Non-pigmented ciliary epithelial cell (primary cell): ENCODE measurements around the gene CDKAL1.
"Not testable (repeated sequence)": the region's sequence is repeated elsewhere in the genome, so short reads cannot be mapped to it uniquely, and the experiment has no call there.

Experiments used
- DNase-seq: peaks from one replicate; pipeline ENCODE4 v3.0.0-alpha.2; 2010; ENCODE audit warnings: low read depth

Gene CDKAL1

DNA sequence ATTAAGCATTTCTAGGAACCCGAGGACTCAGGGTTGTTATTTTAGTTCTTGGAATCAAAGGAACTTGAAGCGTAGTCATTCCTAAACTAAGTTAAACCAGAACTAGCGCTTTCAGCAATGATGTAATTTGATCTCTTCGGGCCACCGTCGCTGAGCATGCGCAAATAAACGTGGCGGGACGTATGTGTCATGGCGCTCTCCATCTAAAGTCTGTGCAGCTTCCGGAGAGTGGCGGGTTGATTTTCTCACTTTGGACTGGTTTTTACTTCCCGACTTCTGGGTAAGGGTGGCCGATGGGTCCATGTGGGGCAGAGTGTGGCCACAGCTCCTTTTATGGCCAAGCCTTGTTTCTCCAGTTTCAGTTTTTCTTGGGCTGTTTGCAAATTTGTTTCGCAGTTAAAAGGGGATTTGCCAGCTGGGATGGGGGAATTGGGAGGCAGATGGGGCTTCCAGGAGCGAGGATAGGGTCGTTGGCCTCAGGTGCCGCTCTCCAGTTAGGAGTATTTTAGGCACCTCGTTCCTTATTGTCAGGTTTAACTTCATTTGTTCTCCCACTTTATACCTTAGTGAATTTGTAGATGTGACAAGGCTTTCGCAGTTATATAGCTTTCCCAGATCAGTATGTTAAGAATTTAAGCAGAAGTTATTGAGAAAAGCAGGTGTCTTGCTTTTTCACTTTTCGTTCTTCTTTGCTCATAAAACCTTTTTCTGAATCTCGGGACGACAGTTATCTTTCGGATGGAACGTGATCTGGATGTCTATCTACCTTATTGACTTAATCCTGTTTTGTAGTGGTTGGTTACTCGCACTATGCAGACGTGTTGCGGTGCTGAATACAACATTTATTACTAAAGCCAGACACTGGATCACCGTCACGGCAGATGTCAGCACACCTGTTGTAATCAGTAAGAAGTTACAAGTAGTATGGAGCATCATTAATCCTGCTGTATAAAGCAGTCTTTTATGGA is at the start of gene CDKAL1:
TSS of gene CDKAL1 (plus strand) at position 163 of the 968 bp plus-strand sequence. CDS start 11,894 bp downstream, outside the sequence.
- peak; percentile 81 for DNase-seq

- no peak for DNase-seq
These were observed 47.6 kb upstream of the CDKAL1 start for GRCh38 chr6:20486641-20487040.

DNA sequence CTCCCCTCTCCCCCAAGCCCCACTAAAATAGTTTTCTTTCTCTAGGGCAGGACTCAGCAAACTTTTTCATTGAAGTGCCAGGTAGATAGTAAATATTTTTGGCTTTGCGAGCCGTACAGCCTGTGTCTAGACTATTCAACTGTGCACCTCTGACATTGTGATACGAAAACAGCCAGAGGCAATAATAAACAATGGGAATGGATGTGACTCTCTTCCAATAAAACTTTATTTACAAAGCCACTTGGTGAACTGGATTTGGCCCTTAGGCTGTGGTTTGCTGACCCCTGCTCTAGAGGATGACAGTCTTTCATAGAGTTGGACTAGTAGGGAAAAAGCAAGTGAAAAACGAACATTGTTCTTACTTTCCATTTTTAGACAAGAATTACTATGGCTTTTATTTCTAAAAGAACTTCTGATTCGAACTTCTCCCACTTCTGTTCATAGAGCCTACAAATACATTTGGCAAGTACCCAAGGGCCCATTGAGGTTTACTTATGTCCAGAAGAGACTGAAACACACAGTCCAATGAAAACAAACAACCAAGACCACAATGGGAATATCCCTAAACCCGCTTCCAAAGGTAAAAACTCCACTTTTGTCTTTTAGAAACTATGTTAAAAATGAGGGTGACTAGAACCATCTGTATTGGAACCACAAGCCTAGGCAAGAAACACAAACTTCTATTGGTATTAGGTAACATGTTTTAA is 46.4 kb upstream of the CDKAL1 start:
- DNase-seq = no peak

DNA sequence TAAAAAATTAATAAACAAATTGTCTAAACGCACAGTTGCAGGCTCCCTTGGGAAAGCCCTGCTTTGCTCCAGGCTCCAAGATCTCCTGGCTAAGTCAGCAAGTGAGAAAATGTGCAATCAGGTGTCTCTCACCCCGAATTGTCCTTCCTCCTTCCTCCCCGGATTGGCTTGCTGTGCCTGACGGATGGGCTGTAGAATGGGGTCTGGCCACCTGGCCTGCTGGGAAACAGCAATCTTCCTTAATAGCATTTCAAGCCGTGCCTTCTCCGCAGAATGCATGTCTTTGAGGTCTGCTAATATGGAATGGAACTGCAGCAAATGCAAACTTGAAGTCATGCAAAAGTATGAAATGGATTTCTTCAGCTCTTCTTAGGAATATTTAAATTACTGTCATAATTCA is 43.7 kb upstream of the CDKAL1 start:
- DNase-seq = no peak

- DNase-seq = no peak
These were observed 42.2 kb upstream of the CDKAL1 start for GRCh38 chr6:20492099-20492498.

DNA sequence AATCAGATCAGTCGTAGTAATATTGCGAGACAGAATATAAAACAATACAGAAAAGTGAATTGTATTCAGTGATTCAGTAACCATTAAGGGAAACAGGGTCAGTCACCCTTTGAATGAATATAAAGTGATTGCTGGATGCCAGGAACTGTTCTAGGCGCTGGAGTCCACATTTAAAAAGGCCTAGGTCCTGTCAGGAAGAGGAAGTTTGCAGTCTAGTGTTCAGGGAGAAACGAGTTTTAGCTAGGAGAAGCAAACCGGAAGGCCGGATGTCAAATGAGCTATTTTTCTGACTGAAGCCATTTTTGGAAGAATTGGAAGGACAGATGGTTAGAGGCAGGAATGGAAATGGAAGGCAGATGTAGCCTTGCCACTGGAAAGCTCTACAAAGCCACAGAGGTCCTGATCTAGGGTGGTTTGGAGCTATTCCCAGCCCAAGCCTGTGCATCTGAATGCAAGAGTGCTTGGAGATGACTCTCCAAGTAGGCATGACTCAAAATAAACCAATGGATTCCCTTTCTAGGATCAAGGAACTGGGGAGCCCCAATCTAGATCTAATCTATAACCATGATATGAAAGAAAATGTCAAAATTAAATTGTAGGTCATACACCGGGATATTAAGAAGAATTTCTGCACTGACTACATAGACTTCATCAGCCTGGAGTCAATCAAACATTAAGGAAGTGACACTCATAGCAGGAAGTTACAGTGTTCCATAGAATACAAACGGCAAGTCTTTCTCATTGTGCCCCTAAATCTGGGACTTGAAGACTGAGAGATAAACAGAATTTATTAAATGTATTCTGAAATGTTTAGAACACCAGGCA is 36.8 kb upstream of the CDKAL1 start:
- DNase-seq = no peak

GRCh38 chr6:20498041-20498385 is 36.2 kb upstream of the CDKAL1 start:
- DNase-seq = no peak

DNA sequence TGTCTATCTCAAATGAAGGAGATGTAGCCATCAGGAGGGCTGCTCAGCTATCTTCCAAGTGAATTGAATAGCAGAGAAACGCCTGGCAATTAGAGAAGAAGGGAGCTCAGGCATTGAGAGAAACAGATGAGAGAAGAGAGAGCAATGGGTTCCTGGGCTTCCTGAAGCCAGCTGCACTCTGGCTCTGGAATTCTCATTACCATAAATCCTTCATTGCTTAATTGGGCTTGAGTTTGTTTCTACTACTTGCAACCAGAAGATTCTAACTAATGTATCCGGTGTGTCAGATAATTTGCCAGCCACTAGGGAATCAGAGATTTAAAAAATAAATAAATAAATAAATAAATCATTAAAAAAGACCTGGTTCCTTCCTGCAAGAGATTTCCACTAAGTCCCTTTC is 25.0 kb upstream of the CDKAL1 start:
- DNase-seq = no peak

- DNase-seq = no peak
These were observed 22.4 kb upstream of the CDKAL1 start for GRCh38 chr6:20511852-20512251.

- not testable (repeated sequence) for DNase-seq
These were observed 9.0 kb upstream of the CDKAL1 start for GRCh38 chr6:20525208-20525607.

DNA sequence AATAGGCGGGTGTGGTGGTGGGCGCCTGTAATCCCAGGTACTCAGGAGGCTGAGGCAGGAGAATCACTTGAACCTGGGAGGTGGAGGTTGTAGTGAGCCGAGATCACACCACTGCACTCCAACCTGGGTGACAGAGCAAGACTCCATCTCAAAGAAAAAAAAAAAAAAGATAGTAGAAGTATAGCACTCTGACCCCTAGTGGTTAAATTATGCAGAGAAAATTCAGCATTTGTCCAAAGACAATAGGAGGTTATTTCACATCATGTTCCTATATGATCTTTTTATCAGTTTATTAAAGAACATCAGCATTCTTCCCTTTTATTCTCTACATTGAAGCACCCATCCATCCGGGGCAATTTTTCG is 5.2 kb upstream of the CDKAL1 start:
- not testable (repeated sequence) for DNase-seq

- DNase-seq = no peak
These were observed 1.4 kb upstream of the CDKAL1 start for GRCh38 chr6:20532881-20533280.

GRCh38 chr6:20533746-20534294 is 437 bp upstream of the CDKAL1 start:
- no peak for DNase-seq

DNA sequence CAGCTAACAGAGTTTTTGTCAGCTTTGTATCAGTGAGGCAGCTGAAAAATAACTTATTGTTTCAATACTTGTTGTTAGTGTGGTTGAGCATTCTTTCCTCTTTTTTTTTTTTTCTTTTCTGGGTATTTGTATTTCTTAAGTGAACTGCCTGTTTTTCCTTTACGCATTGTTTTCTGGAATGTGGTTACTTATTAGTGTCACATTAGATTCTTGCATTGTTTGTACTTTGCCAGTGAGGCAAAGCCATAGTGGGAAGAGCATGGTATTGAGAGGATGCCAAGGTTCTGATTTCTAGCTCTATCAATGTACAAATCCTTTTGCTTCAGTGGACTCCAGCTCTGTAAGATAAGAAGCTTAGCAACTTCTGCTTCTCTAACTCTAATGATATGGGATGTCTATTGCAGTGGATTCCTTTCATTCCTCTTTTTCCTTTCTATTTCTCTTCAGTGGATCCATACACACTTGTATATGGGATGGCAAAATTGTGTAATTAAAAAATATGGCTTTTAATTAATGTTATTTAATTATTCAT is 3.9 kb downstream of the CDKAL1 start:
- DNase-seq = no peak

- DNase-seq = no peak
These were observed 4.7 kb downstream of the CDKAL1 start for GRCh38 chr6:20538907-20539306.

DNA sequence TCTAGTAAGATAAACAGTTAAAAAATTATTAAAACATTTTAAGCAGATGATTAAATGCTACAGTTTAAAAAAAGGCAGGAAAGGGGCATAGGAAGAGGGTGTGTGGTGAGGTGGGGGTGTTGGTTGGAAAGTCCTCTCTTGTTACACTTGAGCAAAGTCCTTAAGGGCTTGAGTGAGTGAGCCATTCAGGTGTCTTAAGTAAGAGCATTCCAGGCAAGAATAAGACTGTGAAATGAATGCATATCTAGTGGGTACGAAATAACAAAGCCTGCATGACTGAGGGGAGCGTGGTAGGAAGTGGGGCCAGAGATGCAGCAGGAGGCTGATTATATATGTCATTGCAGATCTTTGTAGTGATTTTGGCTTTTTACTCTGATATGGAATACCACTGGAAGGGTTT is 5.1 kb downstream of the CDKAL1 start:
- DNase-seq = no peak

DNA sequence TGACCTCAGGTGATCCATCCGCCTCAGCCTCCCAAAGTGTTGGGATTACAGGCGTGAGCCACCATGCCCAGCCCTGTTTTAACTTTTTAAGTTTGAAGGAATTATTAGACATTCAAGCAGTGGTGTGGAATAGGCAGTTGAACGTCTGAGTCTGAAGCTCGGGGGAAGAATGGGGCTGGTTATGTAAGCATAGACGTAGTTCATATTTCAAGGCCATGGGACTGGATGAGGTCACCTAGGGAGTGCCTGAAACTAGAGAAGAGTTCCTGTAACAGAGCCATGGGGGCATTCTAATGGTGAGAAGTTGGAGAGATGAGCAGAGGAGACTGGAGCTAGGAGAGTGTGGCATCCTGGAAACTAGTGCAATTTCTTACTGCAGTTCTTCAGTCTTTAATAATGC is 6.4 kb downstream of the CDKAL1 start:
- DNase-seq = no peak

DNA sequence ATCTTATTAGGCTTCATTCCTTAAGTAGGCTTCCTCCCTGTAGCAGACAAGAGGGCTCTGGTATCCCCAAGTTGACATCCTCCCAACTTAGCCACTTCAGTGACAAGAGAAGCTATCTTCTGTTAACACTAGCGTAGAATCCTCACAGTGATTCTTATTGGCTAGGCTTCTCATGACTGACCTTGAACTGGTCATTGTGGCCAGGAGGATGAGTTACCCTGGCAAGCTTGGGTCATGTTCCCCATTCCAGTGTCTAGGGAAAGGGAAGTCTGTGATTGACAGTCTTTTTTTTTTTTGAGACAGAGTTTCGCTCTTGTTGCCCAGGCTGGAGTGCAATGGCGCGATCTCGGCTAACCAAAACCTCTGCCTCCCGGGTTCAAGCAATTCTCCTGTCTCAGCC is 7.1 kb downstream of the CDKAL1 start:
- no peak for DNase-seq

DNA sequence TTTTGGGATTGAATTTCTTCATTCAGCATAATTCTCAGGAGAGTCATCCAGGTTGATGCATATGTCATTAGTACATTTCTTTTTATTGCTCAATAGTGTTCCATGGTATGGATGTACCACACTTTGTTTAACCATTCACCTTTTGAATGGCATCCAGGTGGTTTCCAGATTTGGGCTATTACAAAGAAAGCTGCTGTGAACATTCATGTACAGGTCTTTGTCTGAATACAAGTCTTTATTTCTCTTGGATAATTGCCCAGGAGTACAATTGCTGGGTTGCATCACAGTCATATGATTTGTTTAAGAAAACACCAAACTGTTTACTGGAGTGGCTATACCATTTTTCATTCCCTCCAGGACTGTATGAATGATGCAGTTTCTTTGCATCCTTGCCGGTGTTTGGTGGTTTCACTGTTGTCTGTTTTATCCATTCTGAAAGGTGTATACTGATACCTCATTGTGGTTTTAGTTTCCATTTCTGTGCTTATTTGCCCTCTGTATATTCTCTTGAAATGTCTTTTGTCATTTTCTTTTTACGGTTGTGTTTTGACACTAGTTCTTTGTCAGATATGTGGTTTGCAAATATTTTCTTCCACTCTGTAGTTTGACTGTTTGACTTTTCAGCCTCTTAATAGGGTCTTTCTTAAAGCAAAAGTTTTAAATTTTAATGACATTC is 8.8 kb downstream of the CDKAL1 start:
- peak; percentile 52 for DNase-seq

- no peak for DNase-seq
These were observed 14.0 kb downstream of the CDKAL1 start for GRCh38 chr6:20548264-20548663.

GRCh38 chr6:20549398-20549797 is 15.1 kb downstream of the CDKAL1 start:
- not testable (repeated sequence) for DNase-seq
